GM23338 (cell line): ENCODE measurements around the gene MACROD1.

ENCODE experiments used
- CREB1 ChIP-seq: fragments of 250-450 bp; sonication (Bioruptor Pico); IDR thresholded peaks from 2 replicates; pipeline ENCODE4 v1.5.0; 2020; ENCODE audit warnings: low read depth, mild to moderate bottlenecking, moderate library complexity
- CTCF ChIP-seq, 2 experiments: fragments of 200-600 bp in 1 of 2; sonication (generic) in 1 of 2; conservative IDR thresholded peaks; 2 replicates each; pipeline versions ENCODE4 v1.5.1 to v1.6.1; 2016 to 2017; ENCODE audit warnings: antibody characterized with exemption in 2 of 2, low read depth in 2 of 2, mild to moderate bottlenecking in 2 of 2, moderate library complexity in 1 of 2
- ETS1 ChIP-seq: IDR thresholded peaks from 2 replicates; pipeline ENCODE4 v1.6.1; 2016; ENCODE audit warnings: antibody characterized with exemption
- EZH2 ChIP-seq: fragments of 200-600 bp; sonication (generic); IDR thresholded peaks from one replicate; pipeline ENCODE4 v1.8.0; 2017; ENCODE audit warnings: antibody characterized with exemption, mild to moderate bottlenecking, low read depth; ENCODE audit not compliant: unreplicated experiment
- EZH2phosphoT487 ChIP-seq: fragments of 200-600 bp; sonication (generic); IDR thresholded peaks from one replicate; pipeline ENCODE4 v1.8.1; 2018; ENCODE audit warnings: antibody characterized with exemption; ENCODE audit not compliant: unreplicated experiment
- JUNB ChIP-seq: IDR thresholded peaks from one replicate; pipeline ENCODE4 v1.6.1; 2016; ENCODE audit warnings: antibody characterized with exemption; ENCODE audit not compliant: unreplicated experiment
- NANOG ChIP-seq: IDR thresholded peaks from 2 replicates; pipeline ENCODE4 v1.6.1; 2016; ENCODE audit warnings: antibody characterized with exemption, borderline replicate concordance
- POLR2AphosphoS5 ChIP-seq: IDR thresholded peaks from 2 replicates; pipeline ENCODE4 v1.6.1; 2016; ENCODE audit warnings: antibody characterized with exemption, low read depth
- REST ChIP-seq: IDR thresholded peaks from one replicate; pipeline ENCODE4 v1.6.1; 2018; ENCODE audit warnings: antibody characterized with exemption; ENCODE audit not compliant: unreplicated experiment
- STAT1 ChIP-seq: IDR thresholded peaks from one replicate; pipeline ENCODE4 v1.6.1; 2016; ENCODE audit warnings: antibody characterized with exemption; ENCODE audit not compliant: unreplicated experiment
- ZNF114 ChIP-seq: fragments of 250-450 bp; sonication (Bioruptor Pico); IDR thresholded peaks from 2 replicates; pipeline ENCODE4 v1.5.0; 2020; ENCODE audit warnings: mild to moderate bottlenecking, moderate library complexity
- ZNF331 ChIP-seq: fragments of 250-450 bp; sonication (Bioruptor Pico); IDR thresholded peaks from 2 replicates; pipeline ENCODE4 v1.5.0; 2020; ENCODE audit warnings: low read depth, mild to moderate bottlenecking, moderate library complexity

GRCh38 chr11:64093233-64094039, 72.5 kb downstream of the MACROD1 start:
- TF ChIP-seq CTCF (conservative IDR thresholded peaks at IDR 0.05; ENCODE audit: low read depth in 2 of 2): no peak
- TF ChIP-seq CREB1 (CRISPR knock-in tag): no peak
- no peak for TF ChIP-seq JUNB
- TF ChIP-seq POLR2AphosphoS5: no peak
- TF ChIP-seq REST: no peak
- no peak for TF ChIP-seq EZH2
- TF ChIP-seq ZNF331 (CRISPR knock-in tag): no peak
- no peak for TF ChIP-seq EZH2phosphoT487
- TF ChIP-seq STAT1: no peak
- no peak for TF ChIP-seq ETS1
- TF ChIP-seq ZNF114 (CRISPR knock-in tag): no peak
- no peak for TF ChIP-seq NANOG
